H7 (cell line): ENCODE data around the gene SEMA4B. TPM values are rescaled to one million over a fixed set of nuclear protein-coding genes. Genes with fewer than 3 reads are reported as not detected.
"Not testable (repeated sequence)": the region's sequence is repeated elsewhere in the genome, so short reads cannot be mapped to it uniquely, and the experiment has no call there.

Experiments
- DNase-seq: peaks from one replicate; pipeline ENCODE4 v3.0.0; 2012
- H3K27me3 ChIP-seq: 2 replicates; pipeline ENCODE4 v1.6.0; 2011; ENCODE audit warnings: mild to moderate bottlenecking, low read length; ENCODE audit not compliant: control insufficient read depth, insufficient read depth
- H3K36me3 ChIP-seq: replicated peaks from 2 replicates; pipeline ENCODE4 v1.5.1; 2011; ENCODE audit warnings: low read length; ENCODE audit not compliant: control insufficient read depth, insufficient read depth
- H3K4me3 ChIP-seq: 2 replicates; pipeline ENCODE4 v1.5.1; 2011; ENCODE audit warnings: low read depth, mild to moderate bottlenecking, control low read depth, low read length, moderate library complexity; ENCODE audit not compliant: insufficient read depth
- total RNA-seq: library from RNA; depleted of rRNA; stranded (reverse); fragments of >200 nt; shearing (Covaris generic); gene quantifications from 2 replicates; pipeline ENCODE4 v1.2.3, GENCODE V29; 2014; rRNA removed

The SEMA4B gene, protein sequence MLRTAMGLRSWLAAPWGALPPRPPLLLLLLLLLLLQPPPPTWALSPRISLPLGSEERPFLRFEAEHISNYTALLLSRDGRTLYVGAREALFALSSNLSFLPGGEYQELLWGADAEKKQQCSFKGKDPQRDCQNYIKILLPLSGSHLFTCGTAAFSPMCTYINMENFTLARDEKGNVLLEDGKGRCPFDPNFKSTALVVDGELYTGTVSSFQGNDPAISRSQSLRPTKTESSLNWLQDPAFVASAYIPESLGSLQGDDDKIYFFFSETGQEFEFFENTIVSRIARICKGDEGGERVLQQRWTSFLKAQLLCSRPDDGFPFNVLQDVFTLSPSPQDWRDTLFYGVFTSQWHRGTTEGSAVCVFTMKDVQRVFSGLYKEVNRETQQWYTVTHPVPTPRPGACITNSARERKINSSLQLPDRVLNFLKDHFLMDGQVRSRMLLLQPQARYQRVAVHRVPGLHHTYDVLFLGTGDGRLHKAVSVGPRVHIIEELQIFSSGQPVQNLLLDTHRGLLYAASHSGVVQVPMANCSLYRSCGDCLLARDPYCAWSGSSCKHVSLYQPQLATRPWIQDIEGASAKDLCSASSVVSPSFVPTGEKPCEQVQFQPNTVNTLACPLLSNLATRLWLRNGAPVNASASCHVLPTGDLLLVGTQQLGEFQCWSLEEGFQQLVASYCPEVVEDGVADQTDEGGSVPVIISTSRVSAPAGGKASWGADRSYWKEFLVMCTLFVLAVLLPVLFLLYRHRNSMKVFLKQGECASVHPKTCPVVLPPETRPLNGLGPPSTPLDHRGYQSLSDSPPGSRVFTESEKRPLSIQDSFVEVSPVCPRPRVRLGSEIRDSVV
- 53.0 and 61.0 TPM in 2 replicates for total RNA-seq

DNA sequence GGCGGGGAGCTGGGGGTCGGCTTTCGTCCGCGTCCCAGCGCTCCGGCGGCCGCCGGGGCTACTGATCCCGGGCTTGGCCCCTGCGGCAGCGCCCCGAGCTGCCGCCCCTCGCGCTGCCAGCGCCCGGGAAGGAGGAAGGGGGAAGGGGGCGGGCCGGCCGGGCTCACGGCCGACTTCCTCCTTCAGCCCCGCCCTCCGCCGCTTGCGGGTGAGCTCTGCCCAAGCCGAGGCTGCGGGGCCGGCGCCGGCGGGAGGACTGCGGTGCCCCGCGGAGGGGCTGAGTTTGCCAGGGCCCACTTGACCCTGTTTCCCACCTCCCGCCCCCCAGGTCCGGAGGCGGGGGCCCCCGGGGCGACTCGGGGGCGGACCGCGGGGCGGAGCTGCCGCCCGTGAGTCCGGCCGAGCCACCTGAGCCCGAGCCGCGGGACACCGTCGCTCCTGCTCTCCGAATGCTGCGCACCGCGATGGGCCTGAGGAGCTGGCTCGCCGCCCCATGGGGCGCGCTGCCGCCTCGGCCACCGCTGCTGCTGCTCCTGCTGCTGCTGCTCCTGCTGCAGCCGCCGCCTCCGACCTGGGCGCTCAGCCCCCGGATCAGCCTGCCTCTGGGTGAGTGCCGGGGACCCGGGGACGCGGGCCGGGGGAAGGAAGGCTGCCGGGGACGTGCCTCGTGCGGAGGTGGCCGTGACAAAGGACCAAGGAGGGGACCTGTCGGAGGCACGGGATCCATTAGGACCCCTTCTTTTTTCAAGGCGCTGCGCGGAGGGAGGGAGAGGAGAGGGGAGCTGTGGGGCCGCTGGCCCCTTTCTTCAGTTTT is at the start of gene SEMA4B:
SEMA4B (plus strand) TSS at position 201 of the 814 bp plus-strand sequence; CDS start at position 450, 249 bp downstream.
- H3K36me3 ChIP-seq: no peaks in the 10 kb centered on the region; the same call in 1 of the 2 replicates
- H3K27me3 ChIP-seq: peaks cover 2% of the 10 kb centered on the region; the same call in 1 of the 2 replicates
- peak; percentile 99 for DNase-seq
- H3K4me3 ChIP-seq: peak within 1 kb of the TSS; percentile 88

DNA sequence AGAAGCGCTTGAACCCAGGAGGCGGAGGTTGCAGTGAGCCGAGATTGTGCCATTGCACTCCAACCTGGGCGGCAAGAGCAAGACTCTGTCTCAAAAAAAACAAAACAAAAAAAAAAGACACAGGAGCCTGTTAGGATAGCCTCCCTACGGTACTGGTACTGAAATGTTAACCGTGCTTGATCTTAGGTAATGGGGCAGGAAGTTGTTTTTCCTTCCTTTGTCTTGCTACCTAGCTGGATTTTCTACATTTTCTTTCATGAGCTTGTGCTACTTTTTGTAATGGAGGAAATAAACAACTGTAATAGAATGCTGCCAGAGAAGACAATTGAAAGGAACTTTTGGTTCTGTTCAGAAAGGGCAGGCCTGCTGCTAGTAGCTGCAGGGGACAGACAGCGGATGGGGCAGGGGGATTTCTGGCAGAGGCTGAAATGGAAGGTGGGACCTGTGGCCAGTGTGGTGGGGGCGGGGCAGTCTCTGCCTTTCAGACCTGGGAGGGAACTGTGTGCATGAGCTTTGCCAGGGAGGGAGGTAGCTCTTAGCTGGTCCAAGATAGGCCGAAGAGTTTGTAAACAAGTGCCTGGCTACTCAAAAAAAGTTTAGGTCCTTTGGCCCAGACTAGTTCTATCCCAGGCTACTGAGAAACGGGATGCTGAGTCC is 49.0 kb upstream of the SEMA4B start:
- peak; percentile 87 for DNase-seq
- Histone ChIP-seq H3K36me3 (no peaks in the 10 kb centered on the region), H3K4me3 (no peak overlapping the region), H3K27me3 (no peaks in the 10 kb centered on the region)

DNA sequence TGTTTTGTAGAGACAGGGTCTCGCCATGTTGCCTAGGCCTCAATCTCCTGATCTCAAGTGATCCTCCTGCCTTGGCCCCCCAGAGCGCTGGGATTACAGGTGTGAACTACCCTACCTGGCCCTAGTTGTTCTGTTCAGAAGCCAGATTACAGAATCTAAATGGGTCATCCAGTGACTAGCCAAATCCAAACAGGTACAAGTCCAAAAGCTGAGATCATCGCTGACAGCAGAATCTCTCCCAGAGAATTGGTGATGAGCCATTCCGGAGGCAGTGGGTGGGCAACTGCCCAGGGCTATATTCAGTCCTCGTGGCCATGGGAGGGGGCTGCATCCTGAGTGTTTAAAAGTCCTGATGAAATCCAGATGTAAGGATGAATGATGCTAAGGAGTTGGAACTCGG is 47.5 kb upstream of the SEMA4B start:
- no peaks in the 10 kb centered on the region for H3K36me3 ChIP-seq
- H3K27me3 ChIP-seq: no peaks in the 10 kb centered on the region
- H3K4me3 ChIP-seq: no peak overlapping the region
- no peak for DNase-seq

DNA sequence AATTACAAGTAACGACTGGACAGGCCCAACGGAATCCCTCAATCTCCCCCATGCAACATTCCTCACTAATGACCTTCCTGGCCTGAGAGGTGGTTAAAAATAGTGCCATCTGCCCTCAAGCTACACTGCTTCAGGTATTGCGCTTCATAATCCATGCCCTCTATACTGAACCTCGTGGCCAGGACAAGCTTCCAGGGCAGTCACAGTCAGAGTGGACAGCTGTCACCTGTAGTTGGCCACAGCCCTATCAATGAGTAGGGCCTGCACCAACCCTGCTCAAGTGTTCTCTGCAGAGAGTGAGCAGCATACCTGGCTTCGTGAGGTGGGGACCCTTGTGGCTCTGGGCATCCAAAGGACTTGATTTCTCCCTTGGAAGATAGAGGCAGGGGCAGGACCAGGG is 46.9 kb upstream of the SEMA4B start:
- Histone ChIP-seq H3K4me3 (no peak overlapping the region), H3K36me3 (no peaks in the 10 kb centered on the region), H3K27me3 (no peaks in the 10 kb centered on the region)
- DNase-seq: no peak

DNA sequence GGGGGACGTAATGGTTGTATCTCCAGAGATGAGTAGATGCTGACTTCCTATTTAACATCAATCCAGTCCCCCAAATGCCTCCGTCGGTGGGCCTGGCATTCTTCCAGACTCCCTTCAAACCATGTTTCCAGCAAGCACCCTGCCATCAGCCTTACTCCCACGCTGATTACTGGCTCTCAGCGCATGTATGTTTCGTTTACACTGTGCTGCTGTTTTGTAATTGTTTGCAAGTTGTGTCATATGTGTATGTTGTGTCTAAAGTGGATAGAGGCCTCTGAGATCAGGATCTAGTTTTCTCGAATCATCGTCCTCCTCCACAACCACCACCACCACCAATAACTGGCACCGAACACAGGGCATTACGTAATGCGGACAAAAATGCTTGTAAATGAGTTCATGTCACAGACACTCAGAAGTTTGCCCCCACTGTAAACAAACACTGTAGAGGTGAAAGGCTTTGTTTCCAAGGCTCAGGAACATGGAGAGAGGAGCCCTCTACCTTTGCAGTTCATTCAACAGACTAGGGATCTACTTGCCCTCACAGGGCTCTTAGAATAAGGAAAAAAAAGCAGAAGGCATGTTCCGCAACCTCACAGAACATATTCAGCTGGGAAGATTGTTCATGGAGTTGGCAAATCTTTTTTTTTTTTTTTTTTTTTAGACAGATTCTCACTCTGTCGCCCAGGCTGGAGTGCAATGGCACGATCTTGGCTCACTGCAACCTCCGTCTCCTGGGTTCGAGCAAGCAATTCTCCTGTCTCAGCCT is 46.1 kb upstream of the SEMA4B start:
- no peak for DNase-seq
- H3K36me3 ChIP-seq: no peaks in the 10 kb centered on the region
- no peak overlapping the region for H3K4me3 ChIP-seq
- no peaks in the 10 kb centered on the region for H3K27me3 ChIP-seq

DNA sequence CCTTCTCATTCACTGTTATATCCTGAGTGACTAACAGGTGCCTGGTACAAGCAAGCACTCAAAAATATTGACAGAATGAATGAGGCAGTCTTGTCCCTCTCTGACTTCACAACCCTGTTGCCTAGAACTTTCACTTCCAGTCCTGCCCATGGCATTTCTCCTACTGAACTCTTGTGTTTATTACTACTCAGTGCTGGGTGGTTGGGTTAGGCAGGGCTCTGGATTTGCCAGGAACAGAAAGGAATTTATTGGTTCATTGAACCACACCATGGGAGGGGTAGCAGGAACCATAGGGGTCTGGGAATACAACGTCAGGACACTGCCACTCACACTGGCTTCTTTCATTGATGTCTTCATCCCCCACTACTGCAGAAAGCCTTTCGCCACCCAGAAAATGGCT is 41.9 kb upstream of the SEMA4B start:
- no peaks in the 10 kb centered on the region for H3K27me3 ChIP-seq
- DNase-seq: no peak
- H3K36me3 ChIP-seq: no peaks in the 10 kb centered on the region
- H3K4me3 ChIP-seq: no peak overlapping the region

DNA sequence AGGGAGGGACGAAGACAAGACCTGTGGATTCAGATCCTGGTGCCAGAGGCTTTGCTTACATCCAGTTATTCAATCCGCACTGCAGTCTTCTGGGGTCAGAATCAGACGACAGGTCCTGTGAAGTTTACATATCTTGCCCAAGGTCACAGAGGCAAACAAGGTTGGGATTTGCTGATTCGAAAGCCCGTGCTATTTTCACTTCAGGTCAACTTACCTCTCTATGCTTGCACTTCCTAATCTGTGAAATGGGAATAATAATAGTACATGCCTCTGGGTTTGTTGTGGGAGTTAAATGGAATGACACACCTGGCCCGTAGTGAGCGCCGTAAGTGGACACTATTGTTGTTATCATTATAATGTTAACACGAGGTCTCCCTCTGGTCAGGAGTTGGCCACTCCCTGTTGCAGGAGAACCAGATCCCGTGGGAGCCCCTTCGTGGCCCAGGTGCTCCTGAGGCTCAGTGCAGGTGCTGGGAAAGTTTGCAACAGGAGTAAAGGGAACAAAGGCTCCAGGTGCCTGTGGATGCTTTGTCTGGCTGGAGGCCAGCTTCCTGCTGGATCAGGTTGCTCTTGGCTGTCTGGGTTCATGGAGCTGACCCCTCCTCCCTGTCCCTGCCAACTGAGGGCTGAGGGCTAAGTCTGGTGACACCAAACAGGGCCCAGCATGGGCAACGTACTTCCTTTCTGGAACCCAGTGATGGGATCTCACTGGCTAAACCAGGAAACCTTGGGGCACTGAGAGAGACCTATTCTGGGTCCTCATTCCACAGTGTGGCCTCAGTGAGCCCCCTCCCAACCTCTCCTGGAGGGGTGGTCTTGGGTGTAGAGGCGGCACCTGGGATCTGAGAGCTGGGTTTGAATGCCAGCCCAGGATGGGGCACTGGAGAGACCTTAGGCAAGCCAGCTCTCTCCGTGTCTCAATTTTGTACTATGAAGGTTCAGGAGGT is 40.1 kb upstream of the SEMA4B start:
- DNase-seq: peak; percentile 58
- Histone ChIP-seq H3K36me3 (no peaks in the 10 kb centered on the region), H3K4me3 (no peak overlapping the region), H3K27me3 (no peaks in the 10 kb centered on the region)

DNA sequence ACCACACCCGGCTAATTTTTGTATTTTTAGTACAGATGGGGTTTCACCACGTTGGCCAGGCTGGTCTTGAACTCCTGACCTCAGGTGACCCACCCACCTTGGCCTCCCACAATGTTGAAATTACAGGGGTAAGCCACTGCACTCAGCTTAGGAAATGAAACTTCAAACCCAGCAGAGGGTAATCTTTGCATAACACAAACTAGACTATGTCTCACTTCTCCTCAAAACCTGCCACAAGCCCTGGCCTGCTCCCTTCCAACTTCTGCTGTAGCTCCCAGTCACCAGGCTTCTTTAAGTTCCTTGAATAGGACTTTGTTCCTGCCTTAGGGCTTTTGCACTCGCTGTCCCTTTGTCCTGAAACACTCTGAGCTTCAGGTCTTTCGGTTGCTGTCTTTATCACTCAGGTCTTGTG is 39.2 kb upstream of the SEMA4B start:
- Histone ChIP-seq H3K4me3 (no peak overlapping the region), H3K27me3 (no peaks in the 10 kb centered on the region), H3K36me3 (no peaks in the 10 kb centered on the region)
- DNase-seq: no peak

DNA sequence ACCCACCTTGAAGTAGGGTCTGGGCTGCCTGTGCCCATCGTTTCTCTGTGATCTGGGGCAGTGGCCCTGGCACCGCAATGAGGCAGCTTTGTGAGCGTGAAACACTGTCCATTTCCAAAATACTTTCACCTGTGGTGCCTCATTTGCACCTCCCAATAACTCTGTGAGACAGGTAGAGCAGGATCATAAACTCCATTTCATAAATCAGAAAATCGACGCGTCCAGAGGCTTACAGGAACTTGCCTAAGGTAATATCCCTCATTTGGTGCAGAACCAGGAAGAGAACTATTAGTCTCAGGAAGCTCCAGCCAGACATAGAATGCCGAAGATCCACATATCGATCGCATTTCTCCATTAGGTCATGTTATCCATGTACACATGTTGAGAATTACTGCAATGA is 38.2 kb upstream of the SEMA4B start:
- no peak overlapping the region for H3K4me3 ChIP-seq
- DNase-seq: no peak
- H3K36me3 ChIP-seq: no peaks in the 10 kb centered on the region
- no peaks in the 10 kb centered on the region for H3K27me3 ChIP-seq

DNA sequence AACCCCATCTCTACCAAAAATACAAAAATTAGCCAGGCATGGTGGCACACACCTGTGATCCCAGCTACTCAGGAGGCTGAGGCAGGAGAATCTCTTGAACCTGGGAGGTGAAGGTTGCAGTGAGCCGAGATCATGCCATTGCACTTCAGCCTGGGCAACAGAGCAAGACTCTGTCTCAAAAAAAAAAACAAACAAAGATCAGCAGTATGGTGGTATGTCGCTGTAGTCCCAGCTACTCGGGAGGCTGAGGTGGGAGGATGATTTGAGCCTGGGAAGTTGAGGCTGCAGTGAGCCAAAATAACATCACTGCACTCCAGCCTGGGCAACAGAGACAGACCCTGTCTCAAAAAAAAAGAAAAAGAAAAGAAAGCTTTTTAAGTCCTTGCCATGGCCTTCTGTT is 36.9 kb upstream of the SEMA4B start:
- not testable (repeated sequence) for H3K36me3 ChIP-seq, H3K4me3 ChIP-seq, DNase-seq

DNA sequence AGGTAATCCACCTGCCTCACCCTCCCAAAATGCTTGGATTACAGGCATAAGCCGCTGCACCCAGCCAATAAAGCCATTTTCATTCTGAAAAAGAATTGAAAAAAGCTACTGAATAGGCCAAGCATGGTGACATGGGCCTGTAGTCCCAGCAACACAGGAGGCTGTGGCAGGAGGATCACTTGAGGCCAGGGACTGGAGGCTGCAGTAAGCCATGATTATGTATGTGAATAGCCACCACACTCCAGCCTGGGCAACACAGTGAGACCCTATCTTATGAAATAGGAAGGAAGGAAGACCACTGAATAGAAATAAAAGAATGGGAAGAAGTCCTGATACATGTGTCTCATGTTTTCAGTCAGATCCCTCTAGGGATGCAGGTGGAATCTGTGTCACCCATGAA is 36.0 kb upstream of the SEMA4B start:
- DNase-seq: no peak
- H3K4me3 ChIP-seq: no peak overlapping the region
- H3K36me3 ChIP-seq: no peaks in the 10 kb centered on the region
- no peaks in the 10 kb centered on the region for H3K27me3 ChIP-seq

More for the DNA sequence above, 36.9 kb upstream of the SEMA4B start:
- not testable (repeated sequence) for H3K27me3 ChIP-seq

DNA sequence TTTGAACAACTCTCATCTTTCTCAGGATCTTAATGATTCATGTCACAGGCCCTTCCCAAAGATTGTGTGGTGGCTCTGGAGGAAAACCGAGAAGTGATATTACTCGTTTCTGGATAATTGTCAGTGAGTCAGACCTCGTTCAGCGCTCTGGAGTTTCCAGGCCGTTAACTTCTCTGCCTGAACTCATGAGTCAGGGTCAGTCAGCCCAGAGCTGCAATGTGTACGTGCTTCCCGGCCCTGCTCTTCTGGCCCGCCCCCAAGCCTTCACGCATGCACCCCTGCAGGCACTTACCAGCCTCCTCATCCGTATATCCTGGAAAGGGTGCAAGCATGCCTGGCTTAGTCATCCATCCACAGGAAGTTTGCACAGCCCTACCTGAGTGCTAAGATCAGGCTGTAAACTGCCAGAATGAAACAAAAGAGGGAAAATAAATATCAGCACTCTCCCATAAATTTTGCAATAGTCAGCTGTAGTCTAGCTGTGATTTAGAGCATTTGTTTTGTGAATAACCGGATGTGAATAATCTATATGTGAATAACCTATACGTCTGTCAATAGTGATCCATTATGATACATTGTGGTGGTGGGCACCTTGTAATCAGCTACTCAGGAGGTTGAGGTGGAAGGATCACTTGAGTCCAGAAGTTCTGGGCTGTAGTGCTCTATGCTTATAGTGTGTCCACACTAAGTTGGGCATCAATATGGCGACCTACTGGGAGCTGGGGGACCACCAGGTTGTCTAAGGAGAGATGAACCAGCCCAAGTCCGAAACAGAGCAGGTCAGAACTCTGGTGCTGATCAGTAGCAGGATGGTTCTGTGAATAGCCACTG is 35.3 kb upstream of the SEMA4B start:
- DNase-seq: no peak
- Histone ChIP-seq H3K4me3 (no peak overlapping the region), H3K36me3 (no peaks in the 10 kb centered on the region), H3K27me3 (no peaks in the 10 kb centered on the region)
